ENCODE data around the gene CD209. TPM values are rescaled to one million over a fixed set of nuclear protein-coding genes. Genes with fewer than 3 reads are reported as not detected.

CD209 gene
- total and polyA plus RNA-seq, 9 of the 15 experiments (the other 6 are each of a cell fraction or from before 2014, with no cell fraction given): 0.01 TPM; not detected in 8

DNA sequence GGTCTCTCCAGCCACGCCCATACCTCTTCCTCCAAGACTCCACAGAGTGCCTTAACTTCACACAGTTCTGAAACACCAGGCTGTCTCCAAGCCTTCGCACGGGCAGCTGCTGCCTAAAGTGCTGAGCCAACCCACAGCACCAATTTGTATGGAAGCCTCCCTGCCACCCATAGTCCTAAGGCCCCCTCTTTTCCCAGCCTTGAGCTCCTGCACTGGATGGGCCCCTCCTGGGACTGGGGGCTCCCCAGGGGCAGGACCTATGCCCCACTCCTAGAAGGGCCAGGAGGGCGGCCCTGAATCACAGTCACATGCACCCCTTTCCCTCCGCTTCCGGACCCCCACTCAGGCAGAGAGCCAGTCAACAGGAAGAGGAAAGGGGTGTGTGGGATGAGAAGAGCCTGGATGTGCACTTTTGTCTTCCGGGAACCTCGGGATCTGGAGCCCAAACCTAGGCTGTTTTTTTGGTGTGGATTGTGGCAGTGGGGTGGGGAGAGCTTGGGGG, 40.3 kb downstream of the CD209 start:
- POLR2A ChIA-PET: interaction anchor here (0.6 kb wide), 2 partner anchors 226 to 303 kb away, joined by 3 read pairs; no protein-coding TSS in a partner anchor

DNA sequence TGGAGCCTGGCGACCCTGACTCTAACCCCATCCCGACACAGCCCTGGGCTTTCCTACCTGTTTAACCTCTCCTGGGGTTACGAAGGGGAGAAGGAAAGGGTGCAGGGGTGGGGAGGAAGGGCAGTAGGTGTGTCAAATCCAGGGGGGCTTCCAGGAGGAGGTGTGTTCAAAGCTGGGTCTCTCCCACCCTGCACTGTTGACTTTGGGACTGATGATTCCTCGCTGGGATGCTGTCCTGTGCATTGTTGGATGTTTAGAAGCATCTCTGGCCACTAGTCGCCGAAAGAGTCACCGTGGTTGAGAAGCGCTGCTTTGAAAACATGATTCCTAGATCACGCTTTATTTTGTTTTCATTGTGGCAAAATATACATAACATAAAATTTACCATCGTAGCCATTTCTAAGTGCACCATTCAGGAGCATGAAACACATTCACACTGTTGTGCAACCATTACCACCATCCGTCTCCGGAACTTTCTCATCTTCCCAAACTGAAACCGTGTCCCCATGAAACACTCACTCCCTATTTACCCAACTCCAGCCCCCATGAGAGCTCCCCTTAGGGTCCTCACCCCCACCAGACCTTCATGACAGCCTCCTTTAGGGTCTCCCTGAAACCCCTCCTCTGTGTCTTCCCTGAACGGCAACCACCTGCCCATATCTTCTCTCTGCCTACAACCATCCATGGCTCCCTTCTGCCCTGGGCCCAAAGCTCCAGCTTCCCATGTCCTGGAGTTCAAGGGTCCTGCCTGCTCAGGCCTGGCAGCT, 41.0 kb downstream of the CD209 start:
- TF ChIP-seq RBM25 (IDR thresholded peaks at IDR 0.05; ENCODE audit: low read depth, low read length, severe bottlenecking) (peak; percentile 82), ZFP36 (IDR thresholded peaks at IDR 0.05; ENCODE audit: low read depth, low read length, partially characterized antibody) (peak; percentile 97), BCOR (IDR thresholded peaks at IDR 0.05) (peak; percentile 60), ZNF583 (CRISPR knock-in tag; IDR thresholded peaks at IDR 0.05) (no peak), SMARCA5 (IDR thresholded peaks at IDR 0.05) (peak; percentile 13; the same call in 1 of the 2 replicates), BRD4 (IDR thresholded peaks at IDR 0.05) (no peak), NCOA6 (IDR thresholded peaks at IDR 0.05) (no peak)
- TF ChIP-seq, protein P1, sequence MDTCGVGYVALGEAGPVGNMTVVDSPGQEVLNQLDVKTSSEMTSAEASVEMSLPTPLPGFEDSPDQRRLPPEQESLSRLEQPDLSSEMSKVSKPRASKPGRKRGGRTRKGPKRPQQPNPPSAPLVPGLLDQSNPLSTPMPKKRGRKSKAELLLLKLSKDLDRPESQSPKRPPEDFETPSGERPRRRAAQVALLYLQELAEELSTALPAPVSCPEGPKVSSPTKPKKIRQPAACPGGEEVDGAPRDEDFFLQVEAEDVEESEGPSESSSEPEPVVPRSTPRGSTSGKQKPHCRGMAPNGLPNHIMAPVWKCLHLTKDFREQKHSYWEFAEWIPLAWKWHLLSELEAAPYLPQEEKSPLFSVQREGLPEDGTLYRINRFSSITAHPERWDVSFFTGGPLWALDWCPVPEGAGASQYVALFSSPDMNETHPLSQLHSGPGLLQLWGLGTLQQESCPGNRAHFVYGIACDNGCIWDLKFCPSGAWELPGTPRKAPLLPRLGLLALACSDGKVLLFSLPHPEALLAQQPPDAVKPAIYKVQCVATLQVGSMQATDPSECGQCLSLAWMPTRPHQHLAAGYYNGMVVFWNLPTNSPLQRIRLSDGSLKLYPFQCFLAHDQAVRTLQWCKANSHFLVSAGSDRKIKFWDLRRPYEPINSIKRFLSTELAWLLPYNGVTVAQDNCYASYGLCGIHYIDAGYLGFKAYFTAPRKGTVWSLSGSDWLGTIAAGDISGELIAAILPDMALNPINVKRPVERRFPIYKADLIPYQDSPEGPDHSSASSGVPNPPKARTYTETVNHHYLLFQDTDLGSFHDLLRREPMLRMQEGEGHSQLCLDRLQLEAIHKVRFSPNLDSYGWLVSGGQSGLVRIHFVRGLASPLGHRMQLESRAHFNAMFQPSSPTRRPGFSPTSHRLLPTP (IDR thresholded peaks at IDR 0.05; ENCODE audit: borderline replicate concordance, extremely low read depth, insufficient read length): peak; percentile 6
- no peaks in the 10 kb centered on the region; a peak in 1 of 5 replicates for H3K4me1 ChIP-seq (replicated peaks in 1 of 2; ENCODE audit: control insufficient read depth in 2 of 2, insufficient read depth in 2 of 2, low read length in 2 of 2)
- no peak for ATAC-seq
- peaks cover 0 to 34% of the 10 kb centered on the region in 2 experiments; a peak in 3 of 5 replicates for H3K27me3 ChIP-seq (ENCODE audit: control insufficient read depth in 2 of 2, insufficient read depth in 2 of 2, low read length in 2 of 2)
- FAIRE-seq: no peak
- ChIA-PET POLR2A (interaction anchor here (0.6 kb wide), 1 partner anchor 226 kb away, joined by 3 read pairs; no protein-coding TSS in a partner anchor), CTCF (ENCODE audit: low intra/inter-chr PET ratio) (no interaction called here)
- no peaks in the 10 kb centered on the region for H3K9me1 ChIP-seq (ENCODE audit: control insufficient read depth, insufficient read depth, low read length)
- DNase-seq (ENCODE audit: extremely low read depth in 1 of 4, low spot score in 3 of 4): no peak
- in situ Hi-C loops (cut with MboI) (no loop called here), intact Hi-C loops (cut with micrococcal nuclease) (no loop called here)
- no peak overlapping the region for H3K27ac ChIP-seq (ENCODE audit: extremely low read depth, low read depth, low read length)
- H3K4me3 ChIP-seq: no peak overlapping the region
- no peak overlapping the region for H3K9ac ChIP-seq (ENCODE audit: insufficient read depth in 1 of 2, low read depth in 2 of 2, low read length in 2 of 2)
- no peaks in the 10 kb centered on the region for H3K79me2 ChIP-seq (ENCODE audit: control insufficient read depth, insufficient read depth, low read length)
- 0 out of 2 replicates have a peak, but pooled peaks cover 4% of the 10 kb centered on the region for H4K20me1 ChIP-seq (replicated peaks; ENCODE audit: control insufficient read depth, insufficient read depth, low read length)
- no TSS peak for BruUV-seq (replicated peaks)
- no peaks in the 10 kb centered on the region for H3K9me3 ChIP-seq (replicated peaks; ENCODE audit: control insufficient read depth, insufficient read depth, low read depth, low read length)
- H2AFZ ChIP-seq (ENCODE audit: low read depth, low read length): no peak overlapping the region
- no peak overlapping the region for H3K4me2 ChIP-seq (ENCODE audit: insufficient read depth, low read length)
- H3K36me3 ChIP-seq (ENCODE audit: control insufficient read depth, insufficient read depth, low read length): no peaks in the 10 kb centered on the region
- 24% methylated on average over 14 of the region's 14 CpGs for whole genome bisulfite sequencing (ENCODE audit: insufficient coverage, low coverage, missing lambda C conversion rate)

More for the DNA sequence above, 40.3 kb downstream of the CD209 start:
- no peaks in the 10 kb centered on the region for H3K79me2 ChIP-seq (ENCODE audit: control insufficient read depth, insufficient read depth, low read length)
- H3K9ac ChIP-seq (ENCODE audit: insufficient read depth in 1 of 2, low read depth in 2 of 2, low read length in 2 of 2): no peak overlapping the region
- WGBS (ENCODE audit: insufficient coverage, low coverage, missing lambda C conversion rate): 18% methylated on average over 6 of the region's 8 CpGs
- peaks cover 0 to 33% of the 10 kb centered on the region in 2 experiments; a peak in 3 of 5 replicates for H3K27me3 ChIP-seq (ENCODE audit: control insufficient read depth in 2 of 2, insufficient read depth in 2 of 2, low read length in 2 of 2)
- no peaks in the 10 kb centered on the region for H3K36me3 ChIP-seq (ENCODE audit: control insufficient read depth, insufficient read depth, low read length)
- H3K27ac ChIP-seq (ENCODE audit: extremely low read depth, low read depth, low read length): no peak overlapping the region
- no TSS peak for BruUV-seq (replicated peaks)
- CTCF ChIA-PET (ENCODE audit: low intra/inter-chr PET ratio): no interaction called here
- 0 out of 2 replicates have a peak, but pooled peaks cover 4% of the 10 kb centered on the region for H4K20me1 ChIP-seq (replicated peaks; ENCODE audit: control insufficient read depth, insufficient read depth, low read length)
- intact Hi-C loops (cut with micrococcal nuclease) (no loop called here), in situ Hi-C loops (cut with MboI) (no loop called here)
- no peaks in the 10 kb centered on the region; a peak in 1 of 5 replicates for H3K4me1 ChIP-seq (replicated peaks in 1 of 2; ENCODE audit: control insufficient read depth in 2 of 2, insufficient read depth in 2 of 2, low read length in 2 of 2)
- DNase-seq (ENCODE audit: extremely low read depth in 1 of 4, low spot score in 3 of 4) (no peak), FAIRE-seq (no peak), ATAC-seq (no peak)
- H3K4me3 ChIP-seq: no peak overlapping the region
- H3K4me2 ChIP-seq (ENCODE audit: insufficient read depth, low read length): no peak overlapping the region
- H2AFZ ChIP-seq (ENCODE audit: low read depth, low read length): no peak overlapping the region
- no peaks in the 10 kb centered on the region for H3K9me1 ChIP-seq (ENCODE audit: control insufficient read depth, insufficient read depth, low read length)
- TF ChIP-seq FUS (optimal IDR thresholded peaks at IDR 0.05; ENCODE audit: low read depth, low read length): no peak
- no peak for TF ChIP-seq MCM2 (IDR thresholded peaks at IDR 0.05; ENCODE audit: low read depth)
- H3K9me3 ChIP-seq (replicated peaks; ENCODE audit: control insufficient read depth, insufficient read depth, low read depth, low read length): no peaks in the 10 kb centered on the region

Measured in K562 (cell line).